Measurements from ENCODE around the gene HOXD11. TPM values are rescaled to one million over a fixed set of nuclear protein-coding genes. Genes with fewer than 3 reads are reported as not detected.

HOXD11 gene
- total and polyA plus RNA-seq, 2 of the 13 experiments (the other 11 are each of a cell fraction or from before 2014, with no cell fraction given) = not detected

DNA sequence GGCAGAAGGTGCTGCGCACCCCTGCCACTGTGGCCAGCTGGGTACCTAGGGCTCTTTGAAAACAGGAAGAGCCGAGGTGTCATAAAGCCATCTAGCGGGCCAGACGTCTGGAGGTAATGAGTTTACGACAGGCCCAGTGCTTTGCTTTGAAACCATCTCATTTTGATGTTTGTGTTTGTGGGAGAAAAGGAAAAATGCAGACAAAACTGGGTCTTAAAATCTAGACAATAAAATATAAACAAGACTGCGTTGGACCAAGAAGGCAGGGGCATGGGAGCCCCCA, 18.6 kb downstream of the HOXD11 start (continued):
- TF ChIP-seq, protein P1, sequence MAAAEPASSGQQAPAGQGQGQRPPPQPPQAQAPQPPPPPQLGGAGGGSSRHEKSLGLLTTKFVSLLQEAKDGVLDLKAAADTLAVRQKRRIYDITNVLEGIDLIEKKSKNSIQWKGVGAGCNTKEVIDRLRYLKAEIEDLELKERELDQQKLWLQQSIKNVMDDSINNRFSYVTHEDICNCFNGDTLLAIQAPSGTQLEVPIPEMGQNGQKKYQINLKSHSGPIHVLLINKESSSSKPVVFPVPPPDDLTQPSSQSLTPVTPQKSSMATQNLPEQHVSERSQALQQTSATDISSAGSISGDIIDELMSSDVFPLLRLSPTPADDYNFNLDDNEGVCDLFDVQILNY (CRISPR knock-in tag; conservative IDR thresholded peaks at IDR 0.05) = no peak
- TF ChIP-seq ZNF446 (CRISPR knock-in tag; IDR thresholded peaks at IDR 0.05) = no peak

DNA sequence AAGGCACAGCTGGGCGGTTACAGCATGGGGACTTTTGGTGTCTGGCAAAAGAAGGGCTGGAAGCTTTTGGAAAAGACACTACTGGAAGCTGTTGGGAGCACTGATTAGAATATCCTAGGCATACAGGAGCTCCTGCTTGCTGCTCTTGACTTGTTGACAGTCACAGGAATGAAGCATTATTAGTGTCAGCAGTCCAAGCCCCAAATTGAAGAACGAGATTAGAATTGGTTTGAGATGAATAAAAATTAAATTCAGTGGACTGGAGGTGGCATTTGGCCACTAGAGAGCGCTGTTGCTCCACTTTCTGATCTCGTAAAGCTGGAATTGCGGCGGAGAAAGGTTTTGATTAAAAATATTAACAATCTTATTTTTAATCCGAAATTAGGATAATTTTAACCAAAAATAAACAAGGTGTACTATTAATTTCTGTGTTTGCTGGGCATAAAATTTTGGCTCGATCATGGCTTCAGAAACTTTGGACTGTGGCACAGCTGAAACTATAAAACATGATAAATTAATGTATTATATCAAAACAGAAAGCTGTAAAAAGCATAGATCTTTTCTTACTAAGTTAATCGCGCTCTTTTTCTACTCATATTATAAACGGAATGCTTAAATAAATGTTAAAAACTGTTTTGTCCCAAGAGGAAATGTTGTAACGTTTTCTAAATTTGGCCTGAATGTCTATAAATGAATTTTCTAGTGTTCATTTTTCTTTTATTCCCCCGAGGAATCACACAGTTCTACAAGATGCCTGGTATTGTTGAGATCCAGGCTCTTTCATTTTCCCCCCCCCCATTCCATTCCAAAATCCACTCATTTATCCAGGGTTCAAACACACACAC, 20.1 kb downstream of the HOXD11 start:
- Histone ChIP-seq H3K79me2 (ENCODE audit: insufficient read depth, low read length) (no peaks in the 10 kb centered on the region), H3K27ac (ENCODE audit: extremely low read length, insufficient read depth, low read length) (no peak overlapping the region), H3K4me1 (ENCODE audit: insufficient read depth, low read length) (no peaks in the 10 kb centered on the region), H3K9ac (ENCODE audit: insufficient read depth, low read depth, low read length) (no peak overlapping the region), H3K36me3 (replicated peaks in 1 of 2; ENCODE audit: control insufficient read depth in 1 of 2, insufficient read depth in 2 of 2, low read length in 2 of 2) (no peaks in the 10 kb centered on the region), H4K20me1 (ENCODE audit: insufficient read depth, low read length) (no peaks in the 10 kb centered on the region; the same call in 1 of the 2 replicates), H2AFZ (ENCODE audit: low read length) (no peak overlapping the region), H3K27me3 (ENCODE audit: control insufficient read depth in 1 of 2, insufficient read depth in 2 of 2, low read length in 2 of 2) (peaks cover 15 to 81% of the 10 kb centered on the region in 2 experiments), H3K9me3 (ENCODE audit: low read length) (no peaks in the 10 kb centered on the region), H3K4me3 (replicated peaks in 1 of 3; ENCODE audit: insufficient read depth in 1 of 3, low read depth in 2 of 3, low read length in 3 of 3) (no peak overlapping the region), H3K4me2 (ENCODE audit: low read depth, low read length) (no peak overlapping the region)
- ATAC-seq (no peak), DNase-seq (ENCODE audit: low spot score) (peak; percentile 13), FAIRE-seq (peak; percentile 83)
- POLR2A ChIA-PET = no interaction called here
- intact Hi-C loops (cut with micrococcal nuclease; ENCODE audit: unreplicated experiment) (loop anchor here (1.0 to 2.0 kb wide), 4 partner anchors 427 to 1022 kb away; no protein-coding TSS in a partner anchor), in situ Hi-C loops (cut with HindIII; ENCODE audit: extremely low pct_ligation_motif_present, low pct_unique_long_range_greater_than_20kb) (loop anchor here (5.0 kb wide), 4 partner anchors 425 to 1020 kb away; no protein-coding TSS in a partner anchor)
- no TSS peak for BruUV-seq (replicated peaks)
- WGBS (ENCODE audit: low lambda C conversion rate) = 2% methylated on average over 13 of the region's 13 CpGs
- CTCF ChIA-PET (ENCODE audit: low intra/inter-chr PET ratio, low total read pairs) = interaction anchor here (0.7 to 3.0 kb wide), 10 partner anchors 14 to 1021 kb away, joined by 3 to 44 read pairs (median 8); no protein-coding TSS in a partner anchor
- TF ChIP-seq, protein P2, sequence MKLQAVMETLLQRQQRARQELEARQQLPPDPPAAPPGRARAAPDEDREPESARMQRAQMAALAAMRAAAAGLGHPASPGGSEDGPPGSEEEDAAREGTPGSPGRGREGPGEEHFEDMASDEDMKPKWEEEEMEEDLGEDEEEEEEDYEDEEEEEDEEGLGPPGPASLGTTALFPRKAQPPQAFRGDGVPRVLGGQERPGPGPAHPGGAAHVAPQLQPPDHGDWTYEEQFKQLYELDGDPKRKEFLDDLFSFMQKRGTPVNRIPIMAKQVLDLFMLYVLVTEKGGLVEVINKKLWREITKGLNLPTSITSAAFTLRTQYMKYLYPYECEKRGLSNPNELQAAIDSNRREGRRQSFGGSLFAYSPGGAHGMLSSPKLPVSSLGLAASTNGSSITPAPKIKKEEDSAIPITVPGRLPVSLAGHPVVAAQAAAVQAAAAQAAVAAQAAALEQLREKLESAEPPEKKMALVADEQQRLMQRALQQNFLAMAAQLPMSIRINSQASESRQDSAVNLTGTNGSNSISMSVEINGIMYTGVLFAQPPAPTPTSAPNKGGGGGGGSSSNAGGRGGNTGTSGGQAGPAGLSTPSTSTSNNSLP (IDR thresholded peaks at IDR 0.05; ENCODE audit: low read depth, low read length) = peak; percentile 81
- no peak for TF ChIP-seq ZIK1 (CRISPR knock-in tag; IDR thresholded peaks at IDR 0.05; ENCODE audit: borderline replicate concordance, low read depth)
- TF ChIP-seq ZFP36 (IDR thresholded peaks at IDR 0.05; ENCODE audit: borderline replicate concordance, low read depth, low read length, partially characterized antibody) = peak; percentile 56
- no peak for TF ChIP-seq MYC (CRISPR knock-in tag; IDR thresholded peaks at IDR 0.05; ENCODE audit: borderline replicate concordance)
- TF ChIP-seq, protein P3, sequence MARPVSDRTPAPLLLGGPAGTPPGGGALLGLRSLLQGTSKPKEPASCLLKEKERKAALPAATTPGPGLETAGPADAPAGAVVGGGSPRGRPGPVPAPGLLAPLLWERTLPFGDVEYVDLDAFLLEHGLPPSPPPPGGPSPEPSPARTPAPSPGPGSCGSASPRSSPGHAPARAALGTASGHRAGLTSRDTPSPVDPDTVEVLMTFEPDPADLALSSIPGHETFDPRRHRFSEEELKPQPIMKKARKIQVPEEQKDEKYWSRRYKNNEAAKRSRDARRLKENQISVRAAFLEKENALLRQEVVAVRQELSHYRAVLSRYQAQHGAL (CRISPR knock-in tag; IDR thresholded peaks at IDR 0.05; ENCODE audit: not compliant biosample characterization) = no peak
- TF ChIP-seq, protein P4, sequence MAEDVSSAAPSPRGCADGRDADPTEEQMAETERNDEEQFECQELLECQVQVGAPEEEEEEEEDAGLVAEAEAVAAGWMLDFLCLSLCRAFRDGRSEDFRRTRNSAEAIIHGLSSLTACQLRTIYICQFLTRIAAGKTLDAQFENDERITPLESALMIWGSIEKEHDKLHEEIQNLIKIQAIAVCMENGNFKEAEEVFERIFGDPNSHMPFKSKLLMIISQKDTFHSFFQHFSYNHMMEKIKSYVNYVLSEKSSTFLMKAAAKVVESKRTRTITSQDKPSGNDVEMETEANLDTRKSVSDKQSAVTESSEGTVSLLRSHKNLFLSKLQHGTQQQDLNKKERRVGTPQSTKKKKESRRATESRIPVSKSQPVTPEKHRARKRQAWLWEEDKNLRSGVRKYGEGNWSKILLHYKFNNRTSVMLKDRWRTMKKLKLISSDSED (CRISPR knock-in tag; IDR thresholded peaks at IDR 0.05) = no peak
- TF ChIP-seq RAD21 (CRISPR knock-in tag; IDR thresholded peaks at IDR 0.05) = peak; percentile 76; the same call in 1 of the 2 replicates
- no peak for TF ChIP-seq ZNF296 (CRISPR knock-in tag; conservative IDR thresholded peaks at IDR 0.05)
- TF ChIP-seq, protein P5, sequence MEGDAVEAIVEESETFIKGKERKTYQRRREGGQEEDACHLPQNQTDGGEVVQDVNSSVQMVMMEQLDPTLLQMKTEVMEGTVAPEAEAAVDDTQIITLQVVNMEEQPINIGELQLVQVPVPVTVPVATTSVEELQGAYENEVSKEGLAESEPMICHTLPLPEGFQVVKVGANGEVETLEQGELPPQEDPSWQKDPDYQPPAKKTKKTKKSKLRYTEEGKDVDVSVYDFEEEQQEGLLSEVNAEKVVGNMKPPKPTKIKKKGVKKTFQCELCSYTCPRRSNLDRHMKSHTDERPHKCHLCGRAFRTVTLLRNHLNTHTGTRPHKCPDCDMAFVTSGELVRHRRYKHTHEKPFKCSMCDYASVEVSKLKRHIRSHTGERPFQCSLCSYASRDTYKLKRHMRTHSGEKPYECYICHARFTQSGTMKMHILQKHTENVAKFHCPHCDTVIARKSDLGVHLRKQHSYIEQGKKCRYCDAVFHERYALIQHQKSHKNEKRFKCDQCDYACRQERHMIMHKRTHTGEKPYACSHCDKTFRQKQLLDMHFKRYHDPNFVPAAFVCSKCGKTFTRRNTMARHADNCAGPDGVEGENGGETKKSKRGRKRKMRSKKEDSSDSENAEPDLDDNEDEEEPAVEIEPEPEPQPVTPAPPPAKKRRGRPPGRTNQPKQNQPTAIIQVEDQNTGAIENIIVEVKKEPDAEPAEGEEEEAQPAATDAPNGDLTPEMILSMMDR (CRISPR knock-in tag; IDR thresholded peaks at IDR 0.05) = peak; percentile 79
- no peak for TF ChIP-seq ZNF572 (CRISPR knock-in tag; IDR thresholded peaks at IDR 0.05)
- no peak for TF ChIP-seq ZNF619 (CRISPR knock-in tag; IDR thresholded peaks at IDR 0.05)
- TF ChIP-seq ZNF550 (CRISPR knock-in tag; IDR thresholded peaks at IDR 0.05; ENCODE audit: borderline replicate concordance) = no peak
- no peak for TF ChIP-seq THAP11 (CRISPR knock-in tag; IDR thresholded peaks at IDR 0.05)
